ENCODE results near the gene STAT5A.

STAT5A gene

DNA sequence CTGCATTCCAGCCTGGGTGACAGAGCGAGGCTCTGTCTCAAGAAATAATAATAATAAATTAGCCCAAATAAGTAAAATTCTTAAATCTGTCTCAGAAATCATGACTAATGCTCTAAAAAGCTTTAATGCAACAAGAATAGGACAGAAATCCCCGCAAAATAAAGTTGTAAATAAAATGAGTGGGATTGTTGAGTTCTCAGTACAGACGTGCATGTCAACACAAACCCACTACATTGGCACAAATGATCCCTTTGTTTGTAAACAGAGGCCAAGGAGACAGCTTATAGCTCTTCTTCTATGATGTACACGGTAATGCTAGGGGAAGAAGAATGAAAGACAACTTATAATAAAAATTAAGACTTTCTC is 18.1 kb upstream of the STAT5A start:
- no peak for DNase-seq

DNA sequence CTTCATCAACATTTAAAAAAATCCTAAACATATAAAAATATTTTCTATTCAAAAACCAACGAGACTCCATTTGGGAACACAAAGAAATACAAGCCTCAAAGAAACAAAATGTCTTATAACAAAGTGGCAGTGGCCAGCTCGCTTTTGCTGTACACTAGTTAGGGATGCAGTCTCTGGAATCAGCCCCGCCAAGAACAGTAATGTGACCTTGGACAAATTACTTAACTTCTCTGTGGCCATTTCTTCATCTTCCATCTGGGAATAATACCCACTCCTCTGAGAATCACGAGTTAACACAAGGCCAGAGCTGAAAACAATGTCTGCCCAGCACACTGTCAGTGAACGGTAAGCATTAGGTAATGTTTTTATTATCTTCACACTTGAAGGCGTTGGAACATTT is 17.7 kb upstream of the STAT5A start:
- no peak for DNase-seq

DNA sequence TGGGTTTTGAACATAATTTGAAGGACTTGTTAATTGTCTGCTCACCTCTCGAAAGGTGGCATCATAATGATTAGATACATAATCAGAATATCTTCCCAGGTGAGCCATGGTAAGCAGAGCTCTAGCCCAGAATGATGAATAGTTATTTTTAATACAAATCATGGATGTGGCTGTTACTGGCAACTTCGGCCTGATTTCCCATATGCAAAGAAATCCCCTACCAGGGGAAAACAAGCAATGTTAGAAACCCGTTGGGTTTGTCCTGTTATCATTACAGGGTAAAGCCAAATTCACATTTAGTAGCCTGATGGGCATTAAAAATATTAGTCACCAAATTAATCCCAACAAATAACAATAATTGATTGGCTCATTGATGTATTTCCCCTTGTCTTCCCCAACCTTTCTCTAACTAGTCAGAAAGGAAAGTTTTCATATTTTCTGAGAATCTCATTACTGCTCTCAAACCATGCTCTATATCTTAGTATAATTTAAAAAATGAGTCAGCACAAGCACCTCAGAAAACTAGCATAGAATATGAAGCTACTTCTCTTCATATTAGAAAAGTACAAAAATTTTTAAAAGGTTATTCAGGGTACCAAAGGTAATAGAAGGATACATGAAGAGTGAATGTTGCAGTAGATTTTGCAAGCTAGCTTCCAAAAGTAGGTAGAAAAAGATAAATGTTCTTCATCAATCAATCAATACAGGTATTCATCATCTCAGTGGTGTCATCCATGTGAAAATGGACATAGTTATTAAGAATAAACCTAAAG is 17.1 kb upstream of the STAT5A start:
- no peak for DNase-seq

DNA sequence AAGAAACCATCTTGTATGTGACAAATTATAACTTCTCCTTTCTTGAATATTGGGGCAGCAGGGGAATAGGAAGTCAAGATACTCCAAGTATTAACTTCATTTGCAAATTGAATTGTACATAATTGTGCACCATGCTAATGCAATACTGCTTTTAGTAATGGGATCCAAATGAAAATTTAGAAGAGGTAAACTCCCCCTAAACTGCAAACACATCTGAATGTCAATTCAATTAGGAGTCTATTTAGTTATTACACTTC is 16.6 kb upstream of the STAT5A start:
- DNase-seq: no peak

DNA sequence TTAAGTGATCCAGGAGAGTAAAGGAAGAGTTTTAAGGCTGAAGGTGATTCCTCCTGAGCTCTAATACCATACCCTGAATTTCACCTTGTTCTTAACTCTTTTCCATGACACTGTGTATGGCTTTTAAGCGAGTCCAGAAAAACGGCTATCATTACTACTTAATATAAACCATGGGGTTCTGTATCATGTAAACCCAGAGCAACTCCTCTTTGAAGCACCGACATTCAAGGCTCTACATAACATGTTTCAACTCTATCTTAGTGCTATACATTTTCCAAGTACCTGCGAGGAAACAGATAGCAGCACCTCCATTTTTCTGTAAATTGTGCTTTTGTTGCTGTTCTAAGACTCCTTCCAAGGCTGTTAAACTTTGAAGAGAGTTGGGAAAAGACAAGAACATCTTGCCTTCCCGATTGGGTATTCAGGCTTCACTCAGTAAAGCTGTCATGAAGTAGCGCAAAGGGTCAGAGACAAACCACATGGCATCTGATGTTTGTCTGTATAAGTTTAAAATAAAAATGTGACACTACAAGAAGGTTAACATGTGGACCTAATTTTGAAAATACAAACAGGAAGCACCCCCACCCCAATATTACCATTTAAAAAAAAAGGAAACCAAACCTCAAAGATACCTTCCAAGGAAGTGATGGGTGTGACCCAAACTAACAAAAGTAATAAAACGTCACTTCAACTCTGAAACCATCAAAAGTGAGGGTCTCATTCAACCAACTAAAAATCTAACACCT is 16.0 kb upstream of the STAT5A start:
- no peak for DNase-seq

DNA sequence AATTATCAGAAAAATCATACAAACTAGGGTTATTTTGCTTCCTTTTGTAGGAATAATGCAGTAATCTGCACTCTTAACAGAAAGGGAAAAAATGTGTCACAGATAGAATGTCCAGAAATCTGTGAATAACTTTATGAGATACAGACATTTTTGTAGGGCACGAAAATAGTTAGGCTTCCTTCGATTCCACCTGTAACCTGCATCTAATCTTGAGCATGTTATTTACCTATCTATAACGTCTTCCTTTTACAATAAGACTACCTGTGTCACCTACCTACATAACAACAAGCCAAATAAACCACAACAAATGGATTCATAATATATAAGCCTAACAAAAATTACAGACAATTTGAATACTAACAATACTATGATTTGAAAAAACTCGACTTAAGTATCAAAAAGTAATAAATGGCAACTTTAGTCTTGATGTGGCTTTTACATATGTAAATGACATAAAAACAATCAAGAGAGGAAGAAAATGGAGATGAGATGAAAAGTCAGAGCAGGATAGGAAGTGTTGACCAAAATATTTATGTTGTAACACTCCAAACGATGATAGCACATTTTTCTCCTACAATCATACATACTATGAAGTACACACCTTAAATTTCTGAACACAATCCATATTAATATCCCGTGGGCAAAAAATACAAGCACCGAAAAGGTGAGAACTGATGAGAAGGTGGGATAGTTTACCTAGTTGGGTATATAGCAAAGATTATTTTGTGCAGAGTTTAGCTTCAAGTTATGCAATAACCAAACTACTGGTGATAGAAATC is 14.6 kb upstream of the STAT5A start:
- no peak for DNase-seq

DNA sequence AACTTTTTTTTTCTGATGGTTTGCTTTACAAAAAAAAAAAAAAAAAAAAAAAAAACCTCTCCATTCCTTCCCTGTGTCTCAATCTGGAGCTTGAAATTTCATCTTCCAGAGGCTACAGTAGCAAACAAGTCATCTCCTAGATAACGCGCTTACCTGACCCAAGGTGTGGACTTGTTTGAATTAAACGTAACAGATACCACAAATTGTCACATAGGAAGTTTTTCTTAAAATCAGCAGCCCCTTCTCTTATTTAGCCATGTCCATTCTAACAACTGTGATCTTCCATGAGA is 14.1 kb upstream of the STAT5A start:
- no peak for DNase-seq

DNA sequence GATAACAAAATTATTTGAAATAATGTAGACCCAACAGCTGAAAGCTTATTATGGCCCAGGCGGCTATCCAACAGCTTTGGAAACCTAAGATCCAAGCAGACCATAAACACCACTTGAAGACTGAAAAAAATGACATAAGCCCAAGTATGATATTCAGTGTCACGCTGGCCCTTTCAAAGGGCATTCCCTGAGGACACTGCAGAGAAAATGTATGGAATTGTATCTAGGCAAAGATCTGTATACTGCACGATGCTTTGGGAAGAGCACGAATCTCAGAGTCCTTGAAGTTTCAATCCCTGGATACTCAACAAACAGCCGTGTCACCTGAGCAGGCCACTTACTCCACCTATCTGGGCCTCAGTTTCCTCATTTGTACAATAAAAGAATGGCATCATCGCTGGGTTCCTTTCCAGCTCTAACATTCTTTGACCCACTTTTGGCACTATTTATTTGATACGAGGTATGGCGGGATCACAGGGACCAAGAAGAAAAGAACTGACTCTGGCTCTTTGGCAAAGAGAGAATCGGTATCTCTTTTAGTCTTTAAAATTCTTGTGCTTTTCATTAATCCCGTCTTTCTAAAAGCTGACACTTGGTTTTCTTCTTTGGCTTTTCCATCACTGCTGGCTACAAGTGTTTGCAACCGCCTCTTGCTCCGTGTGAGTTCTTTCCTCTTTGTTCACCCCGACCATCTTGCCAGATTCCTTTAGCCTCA is 13.3 kb upstream of the STAT5A start:
- DNase-seq: no peak

DNA sequence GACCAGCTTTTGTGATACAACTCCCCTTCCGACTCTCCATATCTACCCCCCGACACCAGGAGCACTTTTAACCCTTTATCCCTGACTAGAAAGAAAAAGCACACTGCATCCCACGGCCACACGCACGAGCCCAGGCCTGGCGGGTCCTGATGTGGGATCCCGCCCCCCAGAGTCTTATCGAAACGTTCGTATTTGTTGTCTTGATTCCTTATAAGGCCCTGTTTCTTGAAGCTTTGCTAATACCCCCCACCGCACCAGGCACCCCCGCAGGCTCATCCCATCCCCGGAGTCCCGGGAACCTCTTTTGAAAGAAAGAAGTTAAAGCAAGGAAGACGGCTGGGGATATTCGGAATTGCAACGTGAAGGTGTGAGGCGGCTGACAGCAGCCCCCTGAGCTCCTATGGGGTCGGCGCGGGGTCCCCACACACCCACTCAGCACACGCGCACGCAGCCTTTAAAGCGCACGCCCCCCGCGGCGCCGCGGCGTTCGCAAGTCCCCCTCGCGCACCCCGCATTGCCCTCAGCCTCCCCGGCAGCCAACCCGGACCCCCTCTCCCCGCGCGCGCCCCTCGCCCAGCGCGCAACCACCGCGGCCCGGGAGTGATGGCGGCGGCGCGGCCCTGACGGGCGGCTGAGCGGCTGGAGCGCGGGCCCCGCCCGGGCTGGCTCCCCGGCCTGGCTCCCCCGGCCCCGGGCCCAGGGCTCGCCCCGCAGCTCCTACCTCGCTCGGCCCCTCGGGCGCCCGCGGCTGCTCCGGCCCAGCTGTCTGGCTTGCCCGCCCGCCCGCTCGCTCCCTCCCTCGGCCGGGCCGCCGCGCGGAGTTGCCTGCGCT is 12.6 kb upstream of the STAT5A start:
- DNase-seq: peak; percentile 38

DNA sequence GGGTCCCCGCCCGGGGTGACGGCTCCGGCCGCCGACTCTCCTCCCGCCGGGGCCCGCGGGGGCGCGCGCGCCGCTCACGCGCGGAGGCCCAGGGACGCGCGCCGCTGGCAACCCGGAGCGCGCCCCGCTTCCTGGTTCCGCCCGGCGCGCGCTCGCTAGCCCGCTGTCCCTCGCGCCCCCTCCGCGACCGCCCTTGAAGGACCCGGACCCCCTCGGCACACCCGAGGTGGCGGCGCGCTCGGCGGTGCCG is 12.0 kb upstream of the STAT5A start, which contains the start of gene STAT5B:
Gene STAT5B, minus strand, starts transcription at position 33 of the 250 bp plus-strand sequence. CDS start 44,264 bp downstream, outside the sequence.
- DNase-seq: peak; percentile 58

DNA sequence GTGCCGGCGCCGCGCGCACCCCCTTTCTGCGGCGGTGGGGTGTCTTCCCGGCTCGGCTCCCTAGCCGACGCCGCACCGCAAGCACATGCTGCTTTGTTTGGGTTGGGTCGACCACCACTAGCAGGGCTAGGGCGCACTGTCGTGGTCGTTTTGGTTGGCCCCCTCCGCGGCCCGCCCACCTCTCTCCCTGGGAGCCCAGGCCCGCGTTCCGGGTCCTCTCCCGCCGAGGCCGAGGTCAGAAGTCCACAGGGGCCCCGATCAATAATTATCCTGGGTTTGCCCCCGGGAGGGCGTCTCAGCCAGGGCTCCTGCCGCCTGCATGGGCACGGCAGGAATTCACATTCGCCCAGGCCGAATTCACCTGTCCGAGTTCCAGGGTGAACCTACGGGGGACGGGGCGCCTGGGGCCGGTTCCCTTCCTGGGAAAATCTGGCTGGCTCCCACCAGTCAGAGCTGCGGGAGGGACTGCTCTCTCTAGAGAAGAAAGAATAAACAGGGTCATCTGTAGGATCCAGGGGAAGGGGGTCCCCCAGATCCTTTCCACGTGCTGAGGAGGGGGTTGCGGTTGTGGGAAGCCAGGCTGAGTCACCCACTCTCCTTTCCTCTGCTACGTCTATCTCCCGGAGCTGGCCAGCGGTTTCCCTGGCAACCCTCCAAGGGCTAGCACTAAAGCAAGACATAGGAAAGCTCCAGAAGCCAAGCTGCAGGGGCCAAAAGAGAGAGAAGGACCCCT is 11.5 kb upstream of the STAT5A start:
- DNase-seq: peak; percentile 23

DNA sequence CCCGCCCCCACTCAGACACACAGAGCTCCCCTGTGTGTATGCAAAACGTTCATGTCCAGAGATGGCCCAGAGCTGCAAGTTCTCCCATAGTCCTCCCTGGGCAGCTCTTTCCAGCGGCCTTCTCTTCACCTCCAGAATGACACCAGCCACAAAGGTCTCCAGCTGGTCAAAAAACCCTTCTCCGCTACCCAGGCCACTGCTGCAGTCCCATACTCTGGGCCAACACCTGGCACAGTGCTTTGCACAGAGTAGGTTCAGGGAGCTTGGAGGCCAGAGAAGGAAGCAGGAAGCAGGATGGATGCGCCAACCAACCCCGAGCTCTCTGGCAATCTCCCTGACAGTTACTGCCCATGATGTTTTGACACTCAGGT is 11.0 kb upstream of the STAT5A start:
- DNase-seq: no peak

DNA sequence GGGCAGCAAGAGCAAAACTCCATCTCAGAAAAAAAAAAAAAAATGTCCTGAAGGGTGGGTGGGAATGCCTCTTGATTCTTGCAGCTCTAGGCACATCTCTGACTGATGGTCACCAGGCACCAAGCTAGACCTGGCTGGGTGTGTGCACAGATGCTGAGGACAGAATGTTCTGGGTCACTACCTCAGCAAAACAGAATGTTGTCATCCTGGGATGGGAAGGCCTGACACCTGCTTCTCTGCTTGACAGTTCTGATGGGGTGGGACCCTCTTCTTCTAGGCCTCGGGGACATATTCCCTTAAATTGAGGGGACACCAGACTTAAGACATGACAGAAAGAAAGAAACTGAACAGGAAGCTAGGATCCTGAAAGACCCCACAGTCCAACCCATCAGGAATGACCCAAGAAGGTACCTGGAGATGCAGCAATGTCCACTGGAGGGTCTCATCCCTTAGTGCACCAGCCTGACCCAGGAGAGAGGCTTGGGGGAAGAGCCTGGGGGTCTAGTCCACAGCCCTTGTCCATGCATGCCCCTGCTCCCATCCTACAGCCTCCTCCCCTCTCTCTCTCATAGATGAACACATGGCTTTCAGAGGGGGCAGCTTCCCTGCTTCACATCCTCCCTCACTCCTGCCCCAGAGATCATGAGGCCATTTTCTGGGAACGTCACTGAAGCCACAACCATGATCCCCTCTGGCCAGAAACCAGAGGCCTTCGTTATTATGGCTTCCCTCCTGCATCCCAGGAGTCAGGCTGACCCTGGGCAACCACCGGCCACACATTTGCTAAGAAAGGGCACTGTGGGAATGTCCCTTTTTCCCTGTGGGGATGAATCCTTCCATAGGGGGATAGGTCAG is 8.3 kb upstream of the STAT5A start:
- no peak for DNase-seq

DNA sequence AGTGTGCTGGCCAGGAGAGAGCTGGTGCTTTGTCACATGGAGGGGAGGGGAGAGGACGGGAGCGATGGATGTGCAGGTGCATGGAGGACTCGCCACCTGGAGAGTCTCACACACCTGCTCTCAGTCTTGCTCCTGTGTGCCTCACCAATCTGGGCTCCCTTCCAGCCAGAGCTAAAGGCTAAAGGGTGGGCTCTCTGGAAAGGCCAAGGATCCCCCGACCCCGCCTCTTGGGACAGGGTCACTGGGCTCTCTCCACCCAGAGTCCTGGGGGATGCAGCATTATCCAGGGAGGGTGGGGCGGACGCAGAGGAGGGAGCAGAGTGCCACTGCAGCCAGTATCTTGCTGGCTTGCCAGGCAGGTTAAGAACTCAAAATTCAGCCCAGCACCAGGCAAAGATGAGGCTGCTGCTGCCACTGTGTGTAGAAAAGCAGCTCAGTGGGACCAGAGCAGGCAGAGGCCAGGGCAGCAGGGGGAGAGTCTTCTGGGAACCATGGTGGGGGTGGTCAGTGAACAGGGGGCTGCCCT is 6.7 kb upstream of the STAT5A start:
- peak; percentile 0 for DNase-seq

DNA sequence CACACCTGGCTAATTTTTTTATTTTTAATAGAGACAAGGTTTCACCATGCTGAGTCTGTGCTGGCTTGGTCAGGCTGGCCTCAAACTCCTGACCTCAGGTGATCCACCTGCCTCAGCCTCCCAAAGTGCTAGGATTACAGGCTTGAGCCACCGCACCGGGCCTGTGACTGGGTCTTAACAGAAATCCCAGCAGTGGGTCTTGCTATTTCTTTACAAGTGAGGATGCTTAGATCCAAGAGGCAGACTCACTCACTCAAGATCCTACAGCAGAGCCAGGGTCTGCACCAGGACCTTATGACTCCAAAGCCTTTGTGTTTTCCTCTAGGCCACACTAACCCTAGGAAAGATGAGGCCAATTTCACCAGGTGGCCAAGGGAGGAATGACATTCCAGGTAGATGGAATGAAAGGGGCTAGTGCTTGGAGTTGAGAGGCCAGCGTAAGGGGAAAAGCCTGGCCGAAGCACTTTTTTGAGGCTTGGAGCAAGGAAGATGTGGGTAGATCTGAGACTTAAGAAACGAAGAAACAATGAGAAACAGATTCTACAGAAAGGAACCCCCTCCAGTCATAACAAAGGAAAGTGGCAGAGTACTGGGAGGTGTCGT is 5.7 kb upstream of the STAT5A start:
- DNase-seq: no peak

DNA sequence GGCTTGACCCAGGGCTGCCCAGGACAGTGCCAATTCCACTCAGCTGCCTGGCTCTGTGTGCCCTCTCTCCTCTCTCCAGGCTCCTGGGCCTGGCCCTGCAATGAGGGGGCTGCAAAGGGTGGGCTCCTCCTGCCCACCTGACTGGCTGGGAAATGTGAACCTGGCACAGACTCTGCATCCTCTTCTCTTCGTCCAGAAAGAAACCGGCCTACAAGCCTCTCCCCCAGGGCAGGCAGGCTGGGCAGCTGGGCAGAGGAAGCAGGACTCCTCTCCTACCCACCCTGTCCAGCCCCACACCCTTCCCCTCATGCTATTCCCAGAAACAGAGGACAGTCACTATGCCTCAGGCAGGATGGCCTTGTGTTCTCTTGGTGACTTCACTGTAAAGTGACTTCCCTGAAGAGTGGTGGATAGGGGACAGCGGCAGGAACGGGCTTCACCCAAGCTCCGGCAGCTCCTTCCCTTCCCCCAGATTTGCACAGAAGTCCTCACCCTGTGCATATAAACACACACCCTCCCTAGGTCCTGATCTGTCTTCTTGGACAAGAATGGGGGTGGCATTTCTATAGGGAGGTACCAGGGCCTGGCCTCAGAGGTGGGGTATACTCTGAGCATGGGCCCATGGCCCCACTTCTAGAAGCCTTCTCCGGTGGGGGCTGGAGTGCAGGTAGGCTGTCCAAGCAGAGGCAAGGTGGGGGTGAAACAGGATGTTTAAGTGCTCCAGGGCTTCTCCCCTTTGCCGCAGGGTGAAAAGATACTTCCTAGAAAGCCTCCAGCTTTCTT is 4.9 kb upstream of the STAT5A start:
- no peak for DNase-seq

DNA sequence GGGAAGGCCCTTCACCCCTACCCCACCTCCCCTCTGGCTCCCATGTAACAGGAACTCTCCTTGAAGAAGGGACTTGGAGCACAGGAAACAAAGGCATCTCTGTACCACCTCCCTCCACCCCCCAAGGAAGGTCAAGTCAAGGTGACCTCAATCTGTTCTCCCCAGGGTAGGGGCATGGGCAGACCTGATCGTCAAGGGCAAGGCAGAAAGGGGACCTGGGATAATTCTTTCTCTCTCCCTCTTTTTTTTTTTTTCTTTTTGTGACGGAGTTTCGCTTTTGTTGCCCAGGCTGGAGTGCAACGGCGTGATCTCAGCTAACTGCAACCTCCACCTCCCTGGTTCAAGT is 4.3 kb upstream of the STAT5A start:
- DNase-seq: no peak

DNA sequence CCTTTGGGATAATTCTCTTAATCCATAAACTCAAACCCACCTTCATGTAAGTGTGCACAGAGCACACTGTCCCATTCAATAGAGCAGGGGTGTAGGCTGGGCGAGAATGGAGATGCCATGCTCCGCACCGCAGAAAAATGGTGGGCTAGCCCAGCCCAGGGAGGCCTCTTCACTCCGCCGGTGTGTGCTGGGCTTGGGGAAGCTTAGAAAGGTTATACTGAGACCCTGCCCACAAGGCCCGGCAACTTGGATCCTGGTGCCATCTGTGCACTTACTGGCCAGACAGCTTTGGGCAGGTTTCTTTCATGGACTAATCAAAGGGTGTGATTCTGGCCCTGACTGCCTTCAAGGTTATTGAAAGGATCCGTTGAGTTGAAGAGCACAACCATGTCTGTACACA is 3.7 kb upstream of the STAT5A start:
- DNase-seq: no peak

DNA sequence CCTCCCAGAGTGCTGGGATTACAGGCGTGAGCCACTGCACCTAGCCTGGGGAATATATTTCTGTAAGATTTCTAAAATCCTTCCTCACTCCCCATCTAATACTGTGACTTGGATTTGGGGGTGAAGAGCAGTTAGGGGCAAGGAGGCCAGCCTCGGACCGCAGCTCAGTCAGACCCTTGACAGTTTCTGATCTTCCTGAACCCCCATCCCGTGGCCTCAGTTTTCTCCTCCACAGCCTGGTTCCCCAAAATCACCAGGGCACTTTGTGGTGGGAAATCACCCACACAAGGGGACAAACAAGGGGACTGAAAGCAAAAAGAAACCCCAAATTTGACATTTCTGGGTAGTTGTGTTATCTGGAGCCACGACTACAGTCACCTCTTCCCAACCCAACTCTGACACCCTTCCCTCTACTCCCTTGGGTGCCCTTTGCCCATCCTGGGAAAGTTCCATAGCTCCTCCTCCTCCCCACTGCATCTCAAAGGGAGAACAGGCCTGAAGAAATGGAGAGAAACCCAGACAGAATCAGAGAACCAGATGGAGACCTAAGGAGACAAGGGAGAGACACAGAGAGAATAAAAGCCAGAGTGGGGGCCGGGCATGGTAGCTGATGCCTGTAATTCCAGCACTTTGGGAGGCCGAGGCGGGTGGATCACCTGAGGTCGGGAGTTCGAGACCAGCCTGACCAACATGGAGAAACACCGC is 2.8 kb upstream of the STAT5A start:
- no peak for DNase-seq
